Loucy (cell line): ENCODE data around the gene PIGS.
"Not testable (repeated sequence)": the region's sequence is repeated elsewhere in the genome, so short reads cannot be mapped to it uniquely, and the experiment has no call there.

ENCODE experiments used
- H2AFZ ChIP-seq: fragments of 200-600 bp; sonication (generic); 2 replicates; pipeline ENCODE4 v1.6.0; 2016; ENCODE audit warnings: antibody characterized with exemption, mild to moderate bottlenecking, low read length, moderate library complexity
- H3F3A ChIP-seq: fragments of 200-600 bp; 2 replicates; pipeline ENCODE4 v1.6.0; 2016; ENCODE audit warnings: antibody characterized with exemption, low read depth, mild to moderate bottlenecking
- H3K27me3 ChIP-seq: fragments of 200-600 bp; sonication (generic); 2 replicates; pipeline ENCODE4 v1.6.1; 2014; ENCODE audit warnings: low read length, mild to moderate bottlenecking; ENCODE audit not compliant: insufficient read depth, poor library complexity, severe bottlenecking
- H3K36me3 ChIP-seq: fragments of 200-600 bp; sonication (generic); 2 replicates; pipeline ENCODE4 v1.6.1; 2016; ENCODE audit warnings: low read length; ENCODE audit not compliant: insufficient read depth
- H3K4me1 ChIP-seq: fragments of 200-600 bp; sonication (generic); 2 replicates; pipeline ENCODE4 v1.5.1; 2014; ENCODE audit warnings: low read length, mild to moderate bottlenecking; ENCODE audit not compliant: insufficient read depth, poor library complexity, severe bottlenecking
- H3K4me2 ChIP-seq: fragments of 200-600 bp; sonication (generic); 2 replicates; pipeline ENCODE4 v1.6.0; 2014; ENCODE audit warnings: antibody characterized with exemption, low read length, low read depth, mild to moderate bottlenecking; ENCODE audit not compliant: poor library complexity, severe bottlenecking
- H3K4me3 ChIP-seq: fragments of 200-600 bp; sonication (generic); 2 replicates; pipeline ENCODE4 v1.5.1; 2014; ENCODE audit warnings: low read length, mild to moderate bottlenecking, mixed read lengths; ENCODE audit not compliant: poor library complexity, severe bottlenecking
- H3K79me2 ChIP-seq: fragments of 200-600 bp; sonication (generic); 2 replicates; pipeline ENCODE4 v1.6.1; 2014; ENCODE audit warnings: low read length; ENCODE audit not compliant: insufficient read depth
- H3K9ac ChIP-seq: fragments of 200-600 bp; sonication (generic); 2 replicates; pipeline ENCODE4 v1.6.0; 2014; ENCODE audit warnings: mild to moderate bottlenecking, low read depth, low read length, moderate library complexity; ENCODE audit not compliant: poor library complexity, severe bottlenecking
- H3K9me2 ChIP-seq: fragments of 200-600 bp; sonication (generic); replicated peaks from 2 replicates; pipeline ENCODE4 v1.6.1; 2016; ENCODE audit warnings: low read depth, low read length, mixed read lengths
- H3K9me3 ChIP-seq: fragments of 200-600 bp; sonication (generic); 2 replicates; pipeline ENCODE4 v1.6.1; 2014; ENCODE audit warnings: mild to moderate bottlenecking, antibody characterized with exemption, low read length, low read depth; ENCODE audit not compliant: insufficient read depth
- H4K20me1 ChIP-seq: fragments of 200-600 bp; sonication (generic); 2 replicates; pipeline ENCODE4 v1.6.0; 2014; ENCODE audit warnings: antibody characterized with exemption, low read length, mild to moderate bottlenecking; ENCODE audit not compliant: insufficient read depth, poor library complexity, severe bottlenecking
- CTCF ChIP-seq: fragments of 200-600 bp; sonication (generic); conservative IDR thresholded peaks from 2 replicates; pipeline ENCODE4 v1.5.1; 2014; ENCODE audit warnings: mild to moderate bottlenecking, antibody characterized with exemption, low read length
- EZH2phosphoT487 ChIP-seq: fragments of 200-600 bp; IDR thresholded peaks from 2 replicates; pipeline ENCODE4 v1.6.1; 2018; ENCODE audit warnings: antibody characterized with exemption, mild to moderate bottlenecking, moderate library complexity, borderline replicate concordance

The PIGS gene

GRCh38 chr17:28576758-28577465 is 5.6 kb upstream of the PIGS start, which contains the start of gene ALDOC:
Gene ALDOC, minus strand, starts transcription at chr17:28576895. Its CDS starts 1,363 bp downstream, at chr17:28575532.
- H3K36me3 ChIP-seq: peaks cover 42% of the 10 kb centered on the region; the same call in 1 of the 2 replicates

GRCh38 chr17:28576016-28576415 is 4.7 kb upstream of the PIGS start:
- H3F3A ChIP-seq, H3K4me2 ChIP-seq, H3K9me3 ChIP-seq, H3K4me3 ChIP-seq, H4K20me1 ChIP-seq, H3K79me2 ChIP-seq, H3K27me3 ChIP-seq, H2AFZ ChIP-seq, H3K9ac ChIP-seq, H3K9me2 ChIP-seq: not testable (repeated sequence)
- H3K4me1 ChIP-seq: peaks cover 10% of the 10 kb centered on the region
- H3K36me3 ChIP-seq: peaks cover 40% of the 10 kb centered on the region; the same call in 1 of the 2 replicates

More at GRCh38 chr17:28576758-28577465, 5.6 kb upstream of the PIGS start, which contains the start of gene ALDOC:
- H3K9me3 ChIP-seq: no peaks in the 10 kb centered on the region
- no peak within 1 kb of the TSS for H3K4me2 ChIP-seq
- no peaks in the 10 kb centered on the region for H3F3A ChIP-seq
- H3K4me3 ChIP-seq: no peak within 1 kb of the TSS
- H2AFZ ChIP-seq: no peak within 1 kb of the TSS
- peaks cover 7% of the 10 kb centered on the region for H3K4me1 ChIP-seq
- H3K79me2 ChIP-seq: no peaks in the 10 kb centered on the region
- H3K9ac ChIP-seq: no peak within 1 kb of the TSS
- no peaks in the 10 kb centered on the region for H3K27me3 ChIP-seq
- H4K20me1 ChIP-seq: no peaks in the 10 kb centered on the region
- no peak for TF ChIP-seq EZH2phosphoT487
- TF ChIP-seq CTCF: no peak
- no peaks in the 10 kb centered on the region for H3K9me2 ChIP-seq

GRCh38 chr17:28575126-28575795 is 3.9 kb upstream of the PIGS start:
- no peak overlapping the region for H3K4me2 ChIP-seq
- H3K36me3 ChIP-seq: peaks cover 34% of the 10 kb centered on the region; the same call in 1 of the 2 replicates
- TF ChIP-seq EZH2phosphoT487 (no peak), CTCF (no peak; the same call in 1 of the 2 replicates)
- H3K79me2 ChIP-seq: peaks cover 10% of the 10 kb centered on the region
- H2AFZ ChIP-seq: no peak overlapping the region
- no peaks in the 10 kb centered on the region for H3K9me3 ChIP-seq
- no peaks in the 10 kb centered on the region for H3K27me3 ChIP-seq
- H3F3A ChIP-seq: no peaks in the 10 kb centered on the region
- H3K4me3 ChIP-seq: no peak overlapping the region
- no peaks in the 10 kb centered on the region for H3K9me2 ChIP-seq
- H3K9ac ChIP-seq: no peak overlapping the region
- H4K20me1 ChIP-seq: peaks cover 6% of the 10 kb centered on the region
- H3K4me1 ChIP-seq: peaks cover 16% of the 10 kb centered on the region
